HEK293 (cell line): ENCODE measurements around the gene PBX3.

Source experiments
- CTCF ChIA-PET: fragments of 350-600 bp; formaldehyde crosslinking; extraction: SDS; loops from one replicate; lab custom pipeline; 2021; ENCODE audit warnings: antibody characterized with exemption; lab: Yijun Ruan, JAX
- POLR2A ChIA-PET: fragments of 300-600 bp; formaldehyde crosslinking; extraction: SDS; loops from one replicate; lab custom pipeline; 2020; ENCODE audit warnings: antibody characterized with exemption, inconsistent platforms; lab: Yijun Ruan, JAX
- H3K27ac ChIP-seq: fragments of 200-500 bp; sonication (Bioruptor generic); 2 replicates; pipeline ENCODE4 v1.5.1; 2014; ENCODE audit warnings: low read depth, low read length, control low read depth, inconsistent platforms; ENCODE audit errors: extremely low read depth
- H3K36me3 ChIP-seq, 2 experiments: fragments of 200-500 bp in 1 of 2; sonication (Bioruptor generic) in 1 of 2; 1 replicate in 1 of 2; 2 replicates in 1 of 2; pipeline ENCODE4 v1.5.1; 2014 to 2017; ENCODE audit warnings: inconsistent platforms in 2 of 2, low read length in 2 of 2; ENCODE audit not compliant: control insufficient read depth in 2 of 2, insufficient read depth in 1 of 2
- H3K4me1 ChIP-seq: fragments of 200-500 bp; sonication (Bioruptor generic); 2 replicates; pipeline ENCODE4 v1.5.1; 2014; ENCODE audit warnings: mild to moderate bottlenecking, low read length, inconsistent platforms; ENCODE audit not compliant: control insufficient read depth, insufficient read depth
- H3K4me3 ChIP-seq: 2 replicates; pipeline ENCODE4 v1.5.1; 2011; ENCODE audit warnings: low read depth, mild to moderate bottlenecking, control low read depth, low read length, moderate library complexity
- H3K9me3 ChIP-seq: fragments of 200-500 bp; sonication (Bioruptor generic); 2 replicates; pipeline ENCODE4 v1.5.1; 2014; ENCODE audit warnings: low read depth, low read length, inconsistent platforms; ENCODE audit not compliant: control insufficient read depth, insufficient read depth
- BCL11A ChIP-seq: fragments of 450-650 bp; formaldehyde crosslinking; IDR thresholded peaks from 2 replicates; pipeline ENCODE4 v1.5.1; 2016; ENCODE audit warnings: low read depth, missing biosample characterization, missing genetic modification characterization
- GLI2 ChIP-seq: fragments of 450-650 bp; formaldehyde crosslinking; IDR thresholded peaks from 2 replicates; pipeline ENCODE4; 2017; ENCODE audit warnings: missing biosample characterization, missing genetic modification characterization, low read depth, borderline replicate concordance
- GLIS1 ChIP-seq: fragments of 450-650 bp; formaldehyde crosslinking; IDR thresholded peaks from 2 replicates; pipeline ENCODE4 v1.5.1; 2016; ENCODE audit warnings: missing biosample characterization, missing genetic modification characterization
- OSR2 ChIP-seq: fragments of 450-650 bp; formaldehyde crosslinking; IDR thresholded peaks from 2 replicates; pipeline ENCODE4 v1.5.1; 2016; ENCODE audit warnings: missing biosample characterization, missing genetic modification characterization
- PRDM4 ChIP-seq: fragments of 450-650 bp; formaldehyde crosslinking; IDR thresholded peaks from 2 replicates; pipeline ENCODE4 v1.5.1; 2017; ENCODE audit warnings: missing biosample characterization, missing genetic modification characterization
- REST ChIP-seq: fragments of 450-650 bp; formaldehyde crosslinking; IDR thresholded peaks from 2 replicates; pipeline ENCODE4 v1.5.1; 2016; ENCODE audit warnings: missing biosample characterization, missing genetic modification characterization
- SCRT1 ChIP-seq: fragments of 450-650 bp; formaldehyde crosslinking; IDR thresholded peaks from 2 replicates; pipeline ENCODE4 v1.5.1; 2016; ENCODE audit warnings: missing biosample characterization, missing genetic modification characterization, borderline replicate concordance
- TCF7L2 ChIP-seq: IDR thresholded peaks from 2 replicates; pipeline ENCODE4 v1.6.1; 2011; ENCODE audit warnings: low read depth, mild to moderate bottlenecking, inconsistent platforms, low read length, moderate library complexity, borderline replicate concordance
- ZBTB11 ChIP-seq: fragments of 450-650 bp; formaldehyde crosslinking; conservative IDR thresholded peaks from 2 replicates; pipeline ENCODE4 v1.5.1; 2016; ENCODE audit warnings: low read depth, missing biosample characterization, missing genetic modification characterization
- ZFHX2 ChIP-seq: fragments of 450-650 bp; formaldehyde crosslinking; conservative IDR thresholded peaks from 2 replicates; pipeline ENCODE4 v1.5.1; 2016; ENCODE audit warnings: missing biosample characterization, missing genetic modification characterization
- ZIC2 ChIP-seq: fragments of 450-650 bp; formaldehyde crosslinking; IDR thresholded peaks from 2 replicates; pipeline ENCODE4 v1.5.1; 2016; ENCODE audit warnings: missing biosample characterization, missing genetic modification characterization
- ZNF140 ChIP-seq: fragments of 450-650 bp; formaldehyde crosslinking; IDR thresholded peaks from 2 replicates; pipeline ENCODE4 v1.5.1; 2016; ENCODE audit warnings: missing biosample characterization, missing genetic modification characterization
- ZNF157 ChIP-seq: fragments of 450-650 bp; formaldehyde crosslinking; IDR thresholded peaks from 2 replicates; pipeline ENCODE4 v1.5.1; 2016; ENCODE audit warnings: missing biosample characterization, missing genetic modification characterization
- ZNF169 ChIP-seq: fragments of 450-650 bp; formaldehyde crosslinking; IDR thresholded peaks from 2 replicates; pipeline ENCODE4 v1.5.1; 2016; ENCODE audit warnings: missing biosample characterization, missing genetic modification characterization
- ZNF18 ChIP-seq: fragments of 450-650 bp; formaldehyde crosslinking; IDR thresholded peaks from 2 replicates; pipeline ENCODE4 v1.5.1; 2016; ENCODE audit warnings: missing biosample characterization, missing genetic modification characterization
- ZNF2 ChIP-seq: fragments of 450-650 bp; formaldehyde crosslinking; IDR thresholded peaks from 2 replicates; pipeline ENCODE4 v1.5.1; 2016; ENCODE audit warnings: missing biosample characterization, missing genetic modification characterization
- ZNF223 ChIP-seq: fragments of 450-650 bp; formaldehyde crosslinking; IDR thresholded peaks from 2 replicates; pipeline ENCODE4 v1.5.1; 2016; ENCODE audit warnings: missing biosample characterization, missing genetic modification characterization
- ZNF394 ChIP-seq: fragments of 450-650 bp; formaldehyde crosslinking; IDR thresholded peaks from 2 replicates; pipeline ENCODE4 v1.5.1; 2016; ENCODE audit warnings: missing biosample characterization, missing genetic modification characterization, mild to moderate bottlenecking, moderate library complexity, borderline replicate concordance
- ZNF623 ChIP-seq: fragments of 450-650 bp; formaldehyde crosslinking; IDR thresholded peaks from 2 replicates; pipeline ENCODE4 v1.5.1; 2016; ENCODE audit warnings: missing biosample characterization, missing genetic modification characterization
- ZNF664 ChIP-seq: fragments of 450-650 bp; formaldehyde crosslinking; IDR thresholded peaks from 2 replicates; pipeline ENCODE4 v1.5.1; 2016; ENCODE audit warnings: missing biosample characterization, missing genetic modification characterization
- TF ChIP-seq, protein P1 (sequence below): fragments of 450-650 bp; formaldehyde crosslinking; IDR thresholded peaks from 2 replicates; pipeline ENCODE4 v1.5.1; 2016; ENCODE audit warnings: missing biosample characterization, missing genetic modification characterization

Gene PBX3

GRCh38 chr9:125742657-125743056, 4.5 kb upstream of the PBX3 start (continued):
- TF ChIP-seq ZBTB11 (tag by site-specific recombination) (peak; percentile 32; the same call in 1 of the 2 replicates), ZNF140 (tag by site-specific recombination) (0 out of 2 replicates have a peak, but pooled peaks have one; percentile 30), ZNF623 (tag by site-specific recombination) (peak; percentile 37; the same call in 1 of the 2 replicates), ZFHX2 (tag by site-specific recombination) (no peak), REST (peak; percentile 52; the same call in 1 of the 2 replicates), ZNF223 (tag by site-specific recombination) (0 out of 2 replicates have a peak, but pooled peaks have one; percentile 37), ZNF394 (tag by site-specific recombination) (peak; percentile 81), ZNF664 (tag by site-specific recombination) (0 out of 2 replicates have a peak, but pooled peaks have one; percentile 15)

GRCh38 chr9:125743682-125744428, 3.3 kb upstream of the PBX3 start:
- Histone ChIP-seq H3K9me3 (no peaks in the 10 kb centered on the region), H3K4me1 (peaks cover 7% of the 10 kb centered on the region), H3K36me3 (no peaks in the 10 kb centered on the region), H3K27ac (no peak overlapping the region), H3K4me3 (no peak overlapping the region)
- CTCF ChIA-PET, result interaction anchor here (1.6 kb wide), 1 partner anchor 707 kb away, joined by 3 read pairs; no protein-coding TSS in a partner anchor
- POLR2A ChIA-PET, result interaction anchor here (0.7 kb wide), 1 partner anchor 48 kb away, joined by 3 read pairs; no protein-coding TSS in a partner anchor
- TF ChIP-seq ZIC2 (tag by site-specific recombination) (0 out of 2 replicates have a peak, but pooled peaks have one; percentile 25), SCRT1 (tag by site-specific recombination) (0 out of 2 replicates have a peak, but pooled peaks have one; percentile 21), BCL11A (tag by site-specific recombination) (peak; percentile 24; the same call in 1 of the 2 replicates), ZNF18 (tag by site-specific recombination) (peak; percentile 64; the same call in 1 of the 2 replicates), GLI2 (tag by site-specific recombination) (peak; percentile 76), GLIS1 (tag by site-specific recombination) (peak; percentile 80), ZNF157 (no peak), ZNF2 (no peak), TCF7L2 (peak; percentile 62; the same call in 1 of the 2 replicates), ZNF169 (tag by site-specific recombination) (no peak), PRDM4 (peak; percentile 43; the same call in 1 of the 2 replicates), OSR2 (tag by site-specific recombination) (peak; percentile 91)
- TF ChIP-seq, protein P1, sequence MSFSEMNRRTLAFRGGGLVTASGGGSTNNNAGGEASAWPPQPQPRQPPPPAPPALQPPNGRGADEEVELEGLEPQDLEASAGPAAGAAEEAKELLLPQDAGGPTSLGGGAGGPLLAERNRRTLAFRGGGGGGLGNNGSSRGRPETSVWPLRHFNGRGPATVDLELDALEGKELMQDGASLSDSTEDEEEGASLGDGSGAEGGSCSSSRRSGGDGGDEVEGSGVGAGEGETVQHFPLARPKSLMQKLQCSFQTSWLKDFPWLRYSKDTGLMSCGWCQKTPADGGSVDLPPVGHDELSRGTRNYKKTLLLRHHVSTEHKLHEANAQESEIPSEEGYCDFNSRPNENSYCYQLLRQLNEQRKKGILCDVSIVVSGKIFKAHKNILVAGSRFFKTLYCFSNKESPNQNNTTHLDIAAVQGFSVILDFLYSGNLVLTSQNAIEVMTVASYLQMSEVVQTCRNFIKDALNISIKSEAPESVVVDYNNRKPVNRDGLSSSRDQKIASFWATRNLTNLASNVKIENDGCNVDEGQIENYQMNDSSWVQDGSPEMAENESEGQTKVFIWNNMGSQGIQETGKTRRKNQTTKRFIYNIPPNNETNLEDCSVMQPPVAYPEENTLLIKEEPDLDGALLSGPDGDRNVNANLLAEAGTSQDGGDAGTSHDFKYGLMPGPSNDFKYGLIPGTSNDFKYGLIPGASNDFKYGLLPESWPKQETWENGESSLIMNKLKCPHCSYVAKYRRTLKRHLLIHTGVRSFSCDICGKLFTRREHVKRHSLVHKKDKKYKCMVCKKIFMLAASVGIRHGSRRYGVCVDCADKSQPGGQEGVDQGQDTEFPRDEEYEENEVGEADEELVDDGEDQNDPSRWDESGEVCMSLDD (tag by site-specific recombination), result no peak
